Trophoblast cell (in vitro differentiated cells and primary cell): ENCODE data around the gene RASA1.

ENCODE experiments used
- DNase-seq, 2 donors: peaks; one replicate each; pipeline ENCODE4 v3.0.0-alpha.2; 2016
- H2AFZ ChIP-seq: 2 replicates; pipeline ENCODE4 v1.6.1; 2013; ENCODE audit warnings: low read length, moderate library complexity, mild to moderate bottlenecking; ENCODE audit not compliant: insufficient read depth, poor library complexity
- H2AK5ac ChIP-seq: 2 replicates; pipeline ENCODE4 v1.6.1; 2013; ENCODE audit warnings: mild to moderate bottlenecking, low read length
- H2BK120ac ChIP-seq: 2 replicates; pipeline ENCODE4 v1.6.1; 2013; ENCODE audit warnings: low read length, mild to moderate bottlenecking, moderate library complexity; ENCODE audit not compliant: insufficient read depth, poor library complexity
- H2BK12ac ChIP-seq: 2 replicates; pipeline ENCODE4 v1.6.1; 2013; ENCODE audit warnings: mild to moderate bottlenecking, low read length, moderate library complexity
- H2BK5ac ChIP-seq: 2 replicates; pipeline ENCODE4 v1.6.1; 2013; ENCODE audit warnings: low read length, low read depth, moderate library complexity, mild to moderate bottlenecking; ENCODE audit not compliant: poor library complexity
- H3K14ac ChIP-seq: 2 replicates; pipeline ENCODE4 v1.6.1; 2013; ENCODE audit warnings: mild to moderate bottlenecking, low read length
- H3K18ac ChIP-seq: 2 replicates; pipeline ENCODE4 v1.6.1; 2013; ENCODE audit warnings: mild to moderate bottlenecking, low read length
- H3K23ac ChIP-seq: 2 replicates; pipeline ENCODE4 v1.6.1; 2013; ENCODE audit warnings: low read length
- H3K27ac ChIP-seq: 2 replicates; pipeline ENCODE4 v1.5.1; 2013; ENCODE audit warnings: low read depth, mild to moderate bottlenecking, inconsistent platforms, low read length, moderate library complexity
- H3K27me3 ChIP-seq: 2 replicates; pipeline ENCODE4 v1.6.1; 2013; ENCODE audit warnings: inconsistent platforms, mild to moderate bottlenecking, low read length, moderate library complexity; ENCODE audit not compliant: insufficient read depth
- H3K36me3 ChIP-seq, 2 experiments: 1 replicate in 1 of 2; 2 replicates in 1 of 2; pipeline ENCODE4 v1.6.1; 2013; ENCODE audit warnings: low read length in 2 of 2, mild to moderate bottlenecking in 2 of 2, moderate library complexity in 1 of 2; ENCODE audit not compliant: insufficient read depth in 2 of 2, control insufficient read depth in 1 of 2
- H3K4ac ChIP-seq: 2 replicates; pipeline ENCODE4 v1.6.1; 2013; ENCODE audit warnings: low read depth, mild to moderate bottlenecking, low read length, moderate library complexity
- H3K4me1 ChIP-seq, 2 experiments: 1 replicate in 1 of 2; 2 replicates in 1 of 2; pipeline ENCODE4 v1.6.1; 2013; ENCODE audit warnings: low read length in 2 of 2, mild to moderate bottlenecking in 2 of 2, moderate library complexity in 1 of 2; ENCODE audit not compliant: insufficient read depth in 2 of 2, control insufficient read depth in 1 of 2
- H3K4me2 ChIP-seq: 2 replicates; pipeline ENCODE4 v1.6.1; 2013; ENCODE audit warnings: inconsistent platforms, mild to moderate bottlenecking, low read length, moderate library complexity
- H3K4me3 ChIP-seq: 2 replicates; pipeline ENCODE4 v1.5.1; 2013; ENCODE audit warnings: mild to moderate bottlenecking, low read depth, low read length, inconsistent platforms
- H3K79me1 ChIP-seq: one replicate; pipeline ENCODE4 v1.6.1; 2013; ENCODE audit warnings: low read length
- H3K79me2 ChIP-seq: 2 replicates; pipeline ENCODE4 v1.6.1; 2013; ENCODE audit warnings: low read length, mild to moderate bottlenecking; ENCODE audit not compliant: control insufficient read depth, insufficient read depth, poor library complexity
- H3K9ac ChIP-seq: 2 replicates; pipeline ENCODE4 v1.6.1; 2013; ENCODE audit warnings: mild to moderate bottlenecking, low read length
- H3K9me3 ChIP-seq: 2 replicates; pipeline ENCODE4 v1.6.1; 2013; ENCODE audit warnings: low read depth, mild to moderate bottlenecking, control low read depth, inconsistent platforms, low read length; ENCODE audit not compliant: insufficient read depth
- H4K12ac ChIP-seq: 2 replicates; pipeline ENCODE4 v1.6.1; 2013; ENCODE audit warnings: low read depth, mild to moderate bottlenecking, low read length, moderate library complexity
- H4K8ac ChIP-seq: 2 replicates; pipeline ENCODE4 v1.6.1; 2013; ENCODE audit warnings: low read depth, mild to moderate bottlenecking, low read length, moderate library complexity
- H4K91ac ChIP-seq: one replicate; pipeline ENCODE4 v1.6.1; 2013; ENCODE audit warnings: low read depth, mild to moderate bottlenecking, low read length, moderate library complexity
- WGBS: extraction: QIAGEN DNeasy Blood & Tissue Kit; methylation state at CpG from one replicate; pipeline ENCODE4 v1.1.7; 2013; ENCODE audit warnings: missing lambda C conversion rate; ENCODE audit not compliant: insufficient read length, insufficient coverage; ENCODE audit errors: extremely low coverage; 5-methylcytosine and 5-hydroxymethylcytosine counted together

The RASA1 gene

GRCh38 chr5:87329114-87329513 is 61.4 kb downstream of the RASA1 start:
- Histone ChIP-seq H3K4me2 (no peak overlapping the region), H4K8ac (no peak overlapping the region), H3K4me1 (no peaks in the 10 kb centered on the region), H3K4me3 (no peak overlapping the region), H3K79me2 (no peaks in the 10 kb centered on the region), H3K14ac (no peak overlapping the region), H2AFZ (no peak overlapping the region), H4K91ac (no peak overlapping the region), H3K23ac (no peak overlapping the region), H2BK12ac (no peak overlapping the region), H3K27ac (no peak overlapping the region), H2BK120ac (no peak overlapping the region), H3K18ac (no peak overlapping the region), H2BK5ac (no peak overlapping the region), H2AK5ac (no peak overlapping the region), H3K9me3 (no peaks in the 10 kb centered on the region), H3K36me3 (peaks cover 3% of the 10 kb centered on the region in 2 experiments), H3K79me1 (no peaks in the 10 kb centered on the region), H3K9ac (no peak overlapping the region), H3K4ac (no peak overlapping the region), H4K12ac (no peak overlapping the region), H3K27me3 (no peaks in the 10 kb centered on the region)
- DNase-seq, result no peak
- no CpG with 5 or more reads among the region's 6 CpGs for WGBS

GRCh38 chr5:87339986-87340385 is 72.3 kb downstream of the RASA1 start:
- Histone ChIP-seq H3K9ac (no peak overlapping the region), H2BK12ac (no peak overlapping the region), H3K14ac (no peak overlapping the region), H3K36me3 (peaks cover 4 to 8% of the 10 kb centered on the region in 2 experiments), H3K9me3 (no peaks in the 10 kb centered on the region), H3K18ac (no peak overlapping the region), H3K4ac (no peak overlapping the region), H4K12ac (no peak overlapping the region), H3K79me1 (no peaks in the 10 kb centered on the region), H3K23ac (no peak overlapping the region), H3K4me2 (no peak overlapping the region), H3K27me3 (no peaks in the 10 kb centered on the region), H3K4me3 (no peak overlapping the region), H4K8ac (no peak overlapping the region), H2BK5ac (no peak overlapping the region), H3K4me1 (no peaks in the 10 kb centered on the region), H3K79me2 (no peaks in the 10 kb centered on the region), H2AK5ac (no peak overlapping the region), H3K27ac (no peak overlapping the region), H2BK120ac (no peak overlapping the region), H4K91ac (no peak overlapping the region), H2AFZ (no peak overlapping the region)
- no peak for DNase-seq

GRCh38 chr5:87340716-87341115 is 73.0 kb downstream of the RASA1 start:
- Histone ChIP-seq H3K79me2 (no peaks in the 10 kb centered on the region), H2BK120ac (no peak overlapping the region), H3K36me3 (peaks cover 4 to 5% of the 10 kb centered on the region in 2 experiments), H4K8ac (no peak overlapping the region), H3K9ac (no peak overlapping the region), H2BK12ac (no peak overlapping the region), H4K12ac (no peak overlapping the region), H3K27me3 (no peaks in the 10 kb centered on the region), H3K18ac (no peak overlapping the region), H3K27ac (no peak overlapping the region), H3K9me3 (no peaks in the 10 kb centered on the region), H4K91ac (no peak overlapping the region), H2BK5ac (no peak overlapping the region), H2AK5ac (no peak overlapping the region), H3K79me1 (no peaks in the 10 kb centered on the region), H3K14ac (no peak overlapping the region), H3K4me2 (no peak overlapping the region), H3K4ac (no peak overlapping the region), H2AFZ (no peak overlapping the region), H3K4me1 (no peaks in the 10 kb centered on the region), H3K4me3 (no peak overlapping the region), H3K23ac (no peak overlapping the region)
- WGBS, result no CpG with 5 or more reads among the region's 2 CpGs
- no peak for DNase-seq

GRCh38 chr5:87347272-87347671 is 79.6 kb downstream of the RASA1 start:
- H2BK120ac ChIP-seq, result no peak overlapping the region
- no peak overlapping the region for H2AFZ ChIP-seq
- H3K14ac ChIP-seq, result no peak overlapping the region
- H3K9ac ChIP-seq, result no peak overlapping the region
- no peak overlapping the region for H4K91ac ChIP-seq
- H3K4me3 ChIP-seq, result no peak overlapping the region
- WGBS, result no CpG with 5 or more reads among the region's 1 CpG
- no peaks in the 10 kb centered on the region for H3K9me3 ChIP-seq
- no peaks in the 10 kb centered on the region for H3K27me3 ChIP-seq
- no peaks in the 10 kb centered on the region for H3K79me1 ChIP-seq
- no peak overlapping the region for H4K8ac ChIP-seq
- H3K79me2 ChIP-seq, result no peaks in the 10 kb centered on the region
- H2AK5ac ChIP-seq, result no peak overlapping the region
- H3K23ac ChIP-seq, result no peak overlapping the region
- H2BK5ac ChIP-seq, result no peak overlapping the region
- H2BK12ac ChIP-seq, result no peak overlapping the region
- H3K4me2 ChIP-seq, result no peak overlapping the region
- H4K12ac ChIP-seq, result no peak overlapping the region
- H3K18ac ChIP-seq, result no peak overlapping the region
- H3K4ac ChIP-seq, result no peak overlapping the region
- no peak overlapping the region for H3K27ac ChIP-seq
- no peak for DNase-seq
- peaks cover under 1 to 1% of the 10 kb centered on the region in 2 experiments for H3K36me3 ChIP-seq
- no peaks in the 10 kb centered on the region for H3K4me1 ChIP-seq

- Histone ChIP-seq H4K91ac (no peak overlapping the region), H2AK5ac (no peak overlapping the region), H2BK12ac (no peak overlapping the region), H3K27ac (no peak overlapping the region), H3K36me3 (peaks cover 0 to 1% of the 10 kb centered on the region in 2 experiments), H3K23ac (no peak overlapping the region), H4K8ac (no peak overlapping the region), H4K12ac (no peak overlapping the region), H3K4me1 (no peaks in the 10 kb centered on the region), H2BK120ac (no peak overlapping the region), H3K4ac (no peak overlapping the region), H3K79me2 (no peaks in the 10 kb centered on the region), H3K79me1 (no peaks in the 10 kb centered on the region), H2BK5ac (no peak overlapping the region), H3K4me3 (no peak overlapping the region), H3K14ac (no peak overlapping the region), H3K9me3 (no peaks in the 10 kb centered on the region), H3K9ac (no peak overlapping the region), H3K4me2 (no peak overlapping the region), H3K27me3 (no peaks in the 10 kb centered on the region), H2AFZ (no peak overlapping the region), H3K18ac (no peak overlapping the region)
- no peak for DNase-seq
Measured at GRCh38 chr5:87347841-87348240, 80.2 kb downstream of the RASA1 start.
